T-helper 22 cell (primary cell): ENCODE measurements around the gene LAMTOR3.

Experiments
- DNase-seq: peaks from one replicate; pipeline ENCODE4 v3.0.0-alpha.2; 2020; ENCODE audit warnings: low read depth

LAMTOR3 gene, protein sequence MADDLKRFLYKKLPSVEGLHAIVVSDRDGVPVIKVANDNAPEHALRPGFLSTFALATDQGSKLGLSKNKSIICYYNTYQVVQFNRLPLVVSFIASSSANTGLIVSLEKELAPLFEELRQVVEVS

DNA sequence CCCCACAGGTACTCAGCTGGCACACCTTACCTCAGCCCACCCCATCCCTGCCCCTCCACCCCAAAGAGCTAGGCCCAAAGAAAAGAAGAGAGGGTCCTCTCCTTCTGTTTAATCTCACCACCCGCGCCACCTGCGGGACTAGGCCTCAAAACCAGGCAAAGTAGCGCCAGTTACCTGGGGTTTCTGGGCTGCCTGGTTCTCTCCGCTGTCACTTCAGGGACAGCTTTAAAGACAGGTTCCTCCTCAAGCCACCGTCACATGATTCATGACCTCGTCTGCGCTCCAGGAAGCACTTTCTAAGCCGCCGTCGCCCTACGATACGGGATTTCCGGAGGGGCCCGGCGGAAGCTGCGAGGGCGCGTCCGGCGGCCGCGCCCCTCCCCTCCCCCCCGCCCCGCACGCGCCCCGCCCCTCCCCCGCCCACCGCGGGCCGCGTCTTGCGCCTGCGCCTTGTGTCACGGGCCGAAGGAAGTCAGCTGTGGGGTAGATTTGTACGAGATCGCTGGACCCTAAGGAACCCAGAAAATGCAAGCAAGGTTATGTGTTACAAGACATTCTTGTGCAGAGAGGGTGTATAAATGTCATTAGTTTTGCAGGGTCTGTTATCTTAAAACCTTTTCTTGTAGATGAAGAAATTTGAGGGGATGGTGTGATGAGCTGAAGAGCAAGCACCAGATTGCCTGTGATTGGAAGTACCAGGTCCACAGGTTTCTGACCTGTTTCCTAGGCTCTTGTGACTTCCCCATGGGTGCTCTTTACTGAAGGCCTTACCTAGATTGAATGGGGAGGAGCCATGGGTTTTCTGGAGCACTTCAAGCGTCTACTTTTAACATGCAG is at the start of gene LAMTOR3:
LAMTOR3 (minus strand) TSS at position 267 of the 837 bp plus-strand sequence. CDS start 464 bp downstream, outside the sequence.
- peak; percentile 87 for DNase-seq

DNA sequence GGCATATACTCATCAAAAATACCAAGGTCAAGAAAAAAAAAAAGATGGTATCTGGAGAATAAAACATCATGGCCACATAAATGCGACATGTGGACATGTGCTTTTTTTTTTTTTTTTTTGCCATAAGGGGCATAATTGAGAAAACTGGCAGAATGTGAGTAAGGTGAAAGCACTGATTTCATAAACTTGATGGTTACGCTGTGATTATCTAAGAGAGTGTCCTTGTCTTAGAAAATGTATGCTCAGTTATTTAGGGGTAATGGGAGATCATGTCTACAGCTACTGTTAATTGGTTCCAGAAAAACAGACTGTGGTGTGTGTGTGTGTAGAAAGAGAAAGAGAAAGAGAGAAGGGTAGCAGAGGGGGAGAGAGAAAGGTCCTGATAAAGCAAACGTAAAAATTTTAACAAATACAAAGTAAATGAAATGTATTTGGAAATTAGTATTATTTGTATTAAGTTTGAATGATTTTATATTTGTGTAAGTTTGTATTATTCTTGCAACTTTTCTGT is 44.1 kb upstream of the LAMTOR3 start:
- DNase-seq, result no peak

DNA sequence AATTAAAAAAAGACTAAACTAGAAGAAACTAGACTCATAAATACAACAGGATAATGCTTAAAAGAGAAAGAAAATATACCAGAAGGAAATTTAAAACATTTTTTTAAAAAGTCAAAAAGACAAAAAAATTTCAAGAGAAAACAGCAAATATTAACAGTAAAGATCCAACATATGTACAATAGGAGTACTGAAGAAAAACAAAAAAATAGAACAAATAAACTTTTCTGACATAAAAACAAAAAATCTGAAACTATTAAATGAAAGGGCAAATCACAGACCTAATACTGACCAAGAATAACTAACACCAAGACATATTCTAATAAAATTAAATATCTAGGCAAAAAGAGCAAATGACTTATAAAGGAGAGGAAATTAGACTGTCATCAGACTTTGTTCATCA is 40.7 kb upstream of the LAMTOR3 start:
- DNase-seq, result no peak

DNA sequence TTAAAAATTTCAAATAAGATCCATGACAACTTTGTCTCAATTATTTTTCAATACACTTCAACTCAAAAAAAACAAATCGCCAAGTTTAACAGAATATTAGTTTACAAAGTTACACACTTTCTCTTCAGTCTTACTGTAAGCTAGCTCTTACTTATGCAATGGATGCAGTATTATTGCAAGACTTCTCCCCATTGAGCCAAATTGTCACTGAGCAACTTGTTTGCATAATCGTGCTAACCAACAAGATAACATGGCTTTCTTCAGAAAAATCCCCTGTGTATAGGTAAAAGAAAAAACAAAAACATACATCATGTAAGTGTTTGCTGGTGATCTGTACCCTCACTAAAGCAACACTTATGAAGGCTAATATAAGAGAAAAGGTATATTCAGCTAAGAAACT is 33.3 kb upstream of the LAMTOR3 start:
- DNase-seq, result no peak

DNA sequence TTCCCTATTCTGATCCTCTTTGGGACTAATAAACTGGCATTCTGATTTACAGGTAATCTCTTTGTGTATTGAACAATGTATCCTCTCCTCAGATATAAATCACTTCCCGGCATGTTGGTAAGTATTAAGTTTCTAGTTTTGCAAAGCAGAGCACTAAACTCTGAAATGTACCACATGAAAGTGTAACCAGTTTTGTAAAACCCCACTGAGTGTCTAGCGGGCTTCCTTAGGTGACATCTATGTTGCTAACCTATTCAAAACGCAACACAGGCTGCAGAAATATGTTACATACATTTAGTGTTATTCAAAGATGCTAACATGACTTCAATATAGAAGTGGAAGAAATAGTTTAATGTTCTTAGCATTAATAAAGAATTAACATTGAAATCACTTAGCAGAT is 26.9 kb upstream of the LAMTOR3 start:
- no peak for DNase-seq

DNA sequence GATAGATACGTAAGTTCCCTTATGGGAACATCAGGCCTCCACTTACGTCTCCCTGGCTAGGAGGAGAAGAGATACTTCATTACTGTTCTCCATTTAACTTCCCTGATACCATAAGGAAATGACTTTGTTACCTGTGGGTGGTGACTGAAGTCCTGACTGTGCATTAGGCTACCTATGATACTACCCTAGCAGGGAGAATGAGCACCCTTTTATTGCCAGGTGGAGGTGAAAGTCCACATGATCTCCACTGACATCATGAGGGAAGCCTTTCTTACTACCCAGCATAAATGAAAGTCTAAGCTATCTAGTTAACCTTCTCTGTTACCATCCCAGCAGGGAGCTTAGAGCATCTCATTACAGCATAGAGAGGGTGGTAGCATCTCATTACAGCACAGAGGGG is 24.4 kb upstream of the LAMTOR3 start:
- DNase-seq, result no peak

DNA sequence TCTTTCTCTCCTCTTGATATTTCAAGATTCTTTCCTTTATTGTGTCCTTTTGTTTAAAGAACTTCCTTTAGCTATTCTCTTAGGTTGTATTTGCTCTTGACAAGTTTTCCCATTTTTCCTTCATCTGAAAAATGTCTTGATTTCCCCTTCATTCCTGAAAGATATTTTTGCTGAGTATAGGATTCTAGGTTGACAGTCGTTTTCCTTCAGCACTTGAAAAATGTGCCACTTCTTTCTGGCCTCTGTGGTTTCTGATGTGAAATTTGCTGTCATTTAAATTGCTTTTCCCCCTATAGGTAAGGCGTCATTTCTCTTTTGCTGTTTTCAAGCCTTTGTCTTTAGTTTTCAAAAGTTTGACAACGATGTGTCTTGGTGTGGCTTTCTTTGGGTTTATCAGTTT is 23.3 kb upstream of the LAMTOR3 start:
- DNase-seq, result no peak

DNA sequence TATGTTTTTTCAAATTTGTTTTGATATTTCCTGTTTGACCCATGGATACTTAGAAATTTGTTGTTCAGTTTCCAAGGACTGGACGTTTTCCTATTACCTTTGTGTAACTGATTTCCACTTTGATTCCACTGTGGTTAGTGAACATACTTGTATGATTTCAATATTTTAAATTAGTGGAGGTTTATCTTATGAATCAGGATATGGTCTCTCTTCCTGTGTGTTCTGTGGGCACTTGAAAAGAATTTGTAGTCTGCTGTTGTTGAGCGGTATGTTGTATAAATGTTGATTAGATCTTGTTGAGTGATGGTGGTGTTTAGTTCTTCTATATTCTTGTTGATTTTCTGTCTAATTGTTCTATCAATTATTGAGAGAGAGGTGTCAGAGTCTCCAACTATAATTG is 21.2 kb upstream of the LAMTOR3 start:
- no peak for DNase-seq

DNA sequence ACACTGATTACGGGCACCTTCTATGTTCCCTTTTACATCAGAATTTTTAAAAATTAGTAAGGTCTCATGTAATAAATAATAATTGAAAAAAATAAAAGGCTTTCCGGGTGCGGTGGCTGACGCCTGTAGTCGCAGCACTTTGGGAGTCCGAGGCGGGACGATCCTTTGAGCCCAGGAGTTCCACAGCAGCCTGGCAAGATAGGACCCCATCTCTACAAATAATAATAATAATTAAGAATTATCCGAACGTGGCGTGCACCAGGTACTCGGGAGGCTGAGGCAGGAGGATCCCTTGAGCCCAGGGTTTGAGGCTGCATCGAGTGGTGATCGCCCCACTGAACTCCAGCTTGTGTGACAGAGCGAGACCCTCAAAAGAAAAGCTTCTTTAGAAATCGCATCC is 771 bp upstream of the LAMTOR3 start:
- DNase-seq, result no peak

DNA sequence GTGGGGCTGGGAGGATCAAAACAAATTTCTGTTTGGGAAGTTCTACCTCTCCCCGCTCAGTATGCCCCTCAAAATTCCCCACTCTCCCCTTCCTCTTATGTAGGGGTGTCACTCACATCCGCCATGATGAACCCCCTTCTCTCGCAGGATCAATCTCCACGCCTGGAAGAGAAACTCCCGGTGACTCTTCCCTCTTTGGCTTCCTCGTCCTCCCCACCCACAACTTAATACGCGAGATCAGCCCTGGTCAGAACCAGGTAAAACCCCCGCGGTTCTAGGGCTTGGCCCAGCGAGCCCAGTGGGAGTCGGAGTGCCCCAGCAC is 427 bp downstream of the LAMTOR3 start:
- DNase-seq, result no peak

DNA sequence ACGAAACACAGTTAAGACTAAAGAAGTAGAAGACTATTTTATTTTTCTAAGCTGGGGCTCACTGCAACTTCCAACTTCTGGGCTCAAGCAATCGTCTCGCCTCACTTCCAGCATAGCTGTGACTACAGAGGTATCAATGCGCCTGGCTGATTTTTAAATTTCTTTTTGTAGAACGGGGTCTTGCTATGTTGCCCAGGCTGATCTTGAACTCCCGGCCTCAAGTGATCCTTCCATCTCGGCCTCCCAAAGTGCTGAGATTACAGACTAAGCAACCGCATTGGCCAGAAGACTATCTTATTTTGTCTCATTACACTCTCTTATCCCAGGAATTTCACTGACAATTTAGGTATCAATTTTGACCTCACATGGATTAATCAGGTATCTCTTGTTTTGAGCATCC is 1.2 kb downstream of the LAMTOR3 start:
- no peak for DNase-seq

DNA sequence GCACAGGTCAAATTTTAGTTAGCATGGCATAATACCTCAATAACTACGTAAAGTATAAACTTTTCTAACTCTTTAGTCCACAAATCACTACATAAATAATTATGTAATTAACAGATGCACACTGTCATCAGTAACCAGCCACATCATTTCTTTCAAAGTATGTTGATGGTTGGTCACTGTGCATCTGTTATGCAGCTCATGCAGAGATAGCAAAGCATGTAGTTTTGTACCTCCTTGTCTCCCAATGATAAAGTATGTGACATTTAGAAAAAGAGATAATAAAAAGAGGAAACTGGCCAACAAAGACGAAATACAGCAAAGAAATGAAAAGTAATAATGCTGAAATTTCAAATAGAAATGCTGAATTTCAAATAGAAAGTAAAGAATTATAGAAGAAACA is 2.9 kb downstream of the LAMTOR3 start:
- no peak for DNase-seq

DNA sequence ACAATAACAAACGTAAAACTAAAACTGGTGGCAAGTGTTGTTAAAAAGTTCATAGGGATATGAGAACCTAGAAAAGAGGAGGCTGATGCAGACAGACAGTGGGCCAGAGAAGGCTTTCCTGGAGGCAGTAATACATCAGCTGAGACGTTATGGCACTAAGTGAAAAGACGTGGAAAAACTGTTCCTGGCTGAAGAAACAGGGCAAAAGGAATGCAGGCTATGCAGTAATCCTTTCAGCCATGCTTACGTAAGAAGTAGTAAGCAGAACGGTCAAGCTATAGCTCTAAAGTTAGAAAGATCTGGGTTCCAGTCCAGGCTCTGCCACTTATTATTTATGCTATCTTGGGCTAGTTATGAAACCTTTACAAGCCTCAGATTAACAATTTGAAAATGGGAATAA is 6.4 kb downstream of the LAMTOR3 start:
- DNase-seq, result no peak

DNA sequence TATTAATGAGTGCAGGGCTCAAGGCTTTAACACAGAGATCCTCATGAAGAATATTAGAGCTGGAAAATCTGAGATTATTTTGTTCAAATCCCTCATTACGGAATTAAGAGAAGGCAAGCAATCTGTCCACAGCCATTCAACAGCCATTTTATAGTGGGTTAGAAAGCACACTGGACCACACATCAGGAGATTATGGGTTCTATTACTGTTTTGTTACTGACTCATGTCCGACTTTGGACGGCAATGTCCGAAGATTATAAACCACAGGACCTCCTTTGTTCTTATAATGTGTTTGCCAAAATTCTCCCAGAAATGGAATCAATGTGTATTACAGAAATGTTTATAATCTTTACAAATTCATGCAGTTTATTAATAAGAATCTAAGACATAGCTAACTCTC is 8.1 kb downstream of the LAMTOR3 start:
- DNase-seq, result no peak

DNA sequence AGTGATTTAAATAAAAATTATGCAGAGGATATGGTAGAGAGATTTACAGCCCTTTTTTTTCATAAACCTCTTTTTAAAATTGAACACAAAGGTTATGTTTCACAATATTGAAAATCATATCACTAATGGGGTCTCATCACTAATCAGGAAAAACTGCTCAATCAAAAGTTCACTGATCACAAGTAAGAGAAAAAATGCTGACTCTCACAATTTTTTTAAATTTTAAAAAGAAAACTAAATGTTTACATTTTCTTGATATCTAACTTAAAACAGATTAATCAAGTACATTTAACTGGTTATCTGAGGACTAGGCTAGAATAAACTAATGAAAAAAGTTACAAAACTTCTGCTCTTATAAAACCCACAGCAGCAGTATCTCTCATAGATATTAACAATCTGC is 8.5 kb downstream of the LAMTOR3 start:
- DNase-seq, result no peak

DNA sequence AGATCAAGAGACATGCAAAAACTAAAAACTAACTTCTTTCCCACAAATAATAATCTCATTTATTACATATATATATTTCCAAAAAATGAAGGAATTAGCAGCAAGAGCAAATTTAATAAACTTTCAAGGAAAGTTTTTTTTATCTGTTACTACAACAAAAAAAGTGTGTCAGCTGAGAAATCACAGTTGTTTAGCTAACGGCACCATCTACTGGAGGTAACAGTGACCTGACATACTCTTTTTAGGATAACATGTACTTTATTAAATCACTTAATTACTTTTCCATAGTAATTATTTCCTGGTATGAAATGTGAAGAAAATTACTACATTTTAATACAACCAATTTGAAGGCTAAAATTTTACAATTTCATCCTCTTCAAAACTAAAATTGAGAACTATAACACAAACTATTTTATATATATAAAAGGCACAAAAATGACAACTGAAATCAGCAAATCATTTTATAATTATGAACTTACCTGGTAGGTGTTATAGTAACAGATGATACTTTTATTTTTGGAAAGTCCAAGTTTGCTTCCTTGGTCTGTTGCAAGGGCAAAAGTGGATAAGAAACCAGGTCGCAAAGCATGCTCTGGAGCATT is 9.1 kb downstream of the LAMTOR3 start:
- peak; percentile 3 for DNase-seq

DNA sequence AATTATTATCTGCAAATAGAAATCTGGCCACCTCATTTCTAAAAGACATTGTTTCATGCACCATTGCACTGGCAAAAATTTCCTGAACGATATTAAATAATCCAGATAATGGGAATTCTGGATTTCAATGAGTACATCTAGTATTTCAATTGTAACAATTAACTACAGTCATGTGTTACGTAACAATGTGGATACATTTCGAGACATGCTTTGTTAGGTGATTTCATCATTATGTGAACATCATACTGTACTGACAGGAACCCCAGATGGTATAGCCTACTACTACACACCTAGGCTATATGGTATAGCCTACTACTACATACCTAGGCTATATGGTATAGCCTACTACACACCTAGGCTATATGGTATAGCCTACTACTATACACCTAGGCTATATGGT is 14.8 kb downstream of the LAMTOR3 start:
- no peak for DNase-seq

DNA sequence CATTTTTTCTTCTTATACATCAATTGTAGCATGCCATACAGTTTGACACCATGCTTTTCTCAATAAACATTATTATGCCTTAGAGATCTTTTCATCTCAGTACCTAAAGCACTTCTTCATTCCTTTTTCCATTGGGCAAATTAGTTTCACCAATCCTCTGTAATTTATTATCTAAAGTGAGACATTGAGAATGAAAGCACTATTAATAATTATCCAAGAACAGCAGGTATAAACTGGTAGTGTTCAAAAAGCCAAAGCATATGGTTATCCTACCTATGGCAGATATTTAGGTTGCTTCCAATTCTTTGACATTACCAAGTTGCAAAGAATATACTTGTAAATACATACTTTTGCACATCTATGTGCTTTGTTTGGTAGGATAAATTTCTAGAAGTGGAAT is 15.6 kb downstream of the LAMTOR3 start:
- DNase-seq, result no peak

DNA sequence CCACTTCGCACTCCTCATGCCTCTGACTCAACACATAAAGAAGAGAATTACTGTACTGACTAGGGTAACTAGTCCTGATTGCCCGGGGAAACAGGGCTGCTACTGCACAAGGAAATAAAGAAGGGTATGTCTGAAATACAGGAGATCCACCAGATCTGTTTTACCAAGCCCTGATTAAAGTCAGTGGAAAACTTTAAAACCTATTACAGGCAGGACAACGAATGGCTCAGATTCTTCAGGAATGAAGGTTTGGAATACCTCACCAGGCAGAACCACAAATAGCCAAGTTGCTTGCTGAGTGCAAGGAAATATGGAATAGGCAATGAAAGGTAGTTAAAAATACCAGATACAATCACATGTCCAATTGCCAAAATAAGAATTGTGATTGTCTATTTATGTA is 17.3 kb downstream of the LAMTOR3 start:
- no peak for DNase-seq

DNA sequence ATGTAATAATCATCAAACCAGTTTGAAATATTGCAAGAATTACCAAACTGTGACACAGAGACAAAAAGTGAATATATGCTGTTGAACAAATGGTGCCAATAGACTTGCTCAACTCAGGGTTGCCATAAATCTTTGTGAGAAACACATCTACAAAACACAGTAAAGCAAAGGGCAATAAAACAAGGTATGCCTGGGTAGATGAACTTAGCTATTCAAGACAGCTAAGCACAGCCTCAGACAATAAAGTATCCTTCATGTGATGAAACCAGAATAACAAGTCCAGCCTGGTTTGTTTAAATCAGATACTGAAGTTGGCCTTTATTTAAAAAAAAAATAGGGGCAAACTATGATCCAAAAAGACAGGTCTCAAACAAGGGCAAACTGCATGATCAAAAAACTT is 19.2 kb downstream of the LAMTOR3 start:
- no peak for DNase-seq

DNA sequence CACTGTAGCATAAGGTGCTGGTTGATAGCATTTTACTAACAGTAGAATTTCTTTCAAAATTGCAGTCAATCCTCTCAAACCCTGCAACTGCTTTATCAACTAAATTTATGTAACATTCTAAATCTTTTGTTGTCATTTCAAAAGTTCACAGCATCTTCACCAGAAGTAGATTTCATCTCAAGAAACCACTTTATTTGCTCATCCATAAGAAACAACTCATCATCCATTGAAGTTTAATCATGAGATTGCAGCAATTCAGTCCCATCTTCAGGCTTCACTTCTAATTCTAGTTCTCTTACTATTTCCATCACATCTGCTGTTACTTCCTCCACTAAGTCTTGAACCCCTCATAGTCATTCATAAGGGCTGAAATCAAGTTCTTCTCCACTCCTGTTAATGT is 21.7 kb downstream of the LAMTOR3 start:
- no peak for DNase-seq

DNA sequence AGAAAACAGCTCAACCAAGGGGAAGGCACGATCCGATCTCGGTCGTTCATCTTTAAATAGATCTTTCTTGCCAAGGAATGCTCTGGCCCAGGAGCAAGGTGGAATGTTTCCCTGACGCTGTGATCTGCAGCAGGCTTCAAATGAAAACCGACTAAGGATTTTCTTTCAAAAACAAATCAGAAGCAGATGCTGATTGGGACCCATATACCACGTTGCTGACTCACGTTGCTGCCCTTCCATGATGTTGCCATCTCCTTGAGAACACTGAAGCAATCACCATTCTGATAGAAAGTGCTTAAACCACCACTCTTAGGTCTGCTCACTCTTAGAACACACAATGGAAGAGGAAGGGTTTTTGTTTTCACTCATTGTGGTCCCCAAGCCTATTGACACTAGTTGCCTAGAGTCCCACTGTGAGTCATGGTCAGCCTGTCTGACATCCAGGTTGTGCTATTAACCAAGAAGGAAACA is 26.1 kb downstream of the LAMTOR3 start:
- DNase-seq, result no peak

DNA sequence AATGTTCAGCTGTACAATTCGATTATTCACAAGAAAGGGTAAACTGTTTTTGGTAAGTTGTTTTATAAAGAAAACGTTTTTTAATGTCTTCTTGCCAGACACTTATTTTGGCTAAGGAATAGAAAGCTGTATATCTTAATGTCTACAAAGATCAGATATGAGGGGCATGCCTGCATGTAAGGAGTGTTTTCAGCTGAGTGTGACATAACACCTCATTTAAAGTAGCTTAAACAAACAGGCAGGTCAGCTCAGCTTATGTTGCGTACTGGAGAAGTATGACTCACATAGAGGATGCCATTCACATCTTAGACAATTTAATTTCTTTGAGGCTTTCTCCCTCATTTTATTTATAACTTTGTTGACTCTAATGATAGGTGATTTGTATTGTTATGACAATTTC is 30.4 kb downstream of the LAMTOR3 start:
- DNase-seq, result no peak
